Measurements from ENCODE around the gene ACTR2.
A peak's percentile ranks its signal among the peaks of the same experiment; 100 is the strongest.

Gene ACTR2

DNA sequence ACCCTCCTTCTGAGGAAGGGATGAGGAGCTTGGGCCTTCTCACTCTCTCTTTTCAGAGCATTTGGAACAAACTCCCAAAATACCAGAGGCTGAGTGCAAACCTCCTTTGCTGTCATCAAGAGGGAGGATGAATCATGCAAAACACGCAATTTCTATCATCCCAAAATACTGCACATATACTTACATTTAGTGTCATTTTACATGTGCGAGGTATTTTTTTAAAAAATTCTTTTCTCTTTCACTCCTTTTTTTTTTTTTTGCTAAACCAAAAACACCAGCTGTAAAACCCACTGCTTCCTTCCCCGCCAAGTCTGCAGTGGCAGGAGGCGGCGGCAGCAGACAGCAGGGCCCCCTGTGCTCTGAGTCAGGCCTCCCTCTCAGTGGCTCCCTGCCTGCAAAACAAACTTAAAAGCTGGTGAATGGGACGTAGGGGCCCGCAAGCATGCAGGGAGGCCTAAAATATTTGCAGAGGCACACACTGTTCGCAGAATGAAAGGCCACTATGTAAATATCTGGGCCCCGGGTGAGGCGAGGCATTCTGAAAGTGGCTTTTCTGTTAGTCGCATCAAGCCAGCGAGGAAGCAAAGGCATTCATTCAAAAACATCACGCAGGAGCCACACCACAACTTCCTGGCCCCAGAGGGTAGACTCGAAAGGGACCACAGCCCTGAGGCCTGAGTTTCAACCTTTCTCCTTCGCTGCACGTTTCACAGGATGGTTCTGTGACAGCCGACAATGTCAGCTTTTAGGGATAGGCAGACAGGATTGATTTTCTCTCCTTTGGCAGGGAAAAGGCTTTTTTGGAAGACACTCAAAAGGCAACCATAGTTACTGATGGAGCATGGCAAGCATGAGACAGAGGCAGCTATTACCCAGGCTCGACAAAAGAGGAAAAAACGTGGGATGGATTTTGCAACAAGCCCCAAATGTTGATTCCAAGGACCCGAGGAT lies 73.4 kb downstream of the ACTR2 start:
- peak; percentile 96 for DNase-seq (ENCODE audit: low read depth, low spot score)
- in situ Hi-C loops (cut with HindIII; ENCODE audit: low sequenced_read_pairs): no loop called here
- TF ChIP-seq, protein P1, sequence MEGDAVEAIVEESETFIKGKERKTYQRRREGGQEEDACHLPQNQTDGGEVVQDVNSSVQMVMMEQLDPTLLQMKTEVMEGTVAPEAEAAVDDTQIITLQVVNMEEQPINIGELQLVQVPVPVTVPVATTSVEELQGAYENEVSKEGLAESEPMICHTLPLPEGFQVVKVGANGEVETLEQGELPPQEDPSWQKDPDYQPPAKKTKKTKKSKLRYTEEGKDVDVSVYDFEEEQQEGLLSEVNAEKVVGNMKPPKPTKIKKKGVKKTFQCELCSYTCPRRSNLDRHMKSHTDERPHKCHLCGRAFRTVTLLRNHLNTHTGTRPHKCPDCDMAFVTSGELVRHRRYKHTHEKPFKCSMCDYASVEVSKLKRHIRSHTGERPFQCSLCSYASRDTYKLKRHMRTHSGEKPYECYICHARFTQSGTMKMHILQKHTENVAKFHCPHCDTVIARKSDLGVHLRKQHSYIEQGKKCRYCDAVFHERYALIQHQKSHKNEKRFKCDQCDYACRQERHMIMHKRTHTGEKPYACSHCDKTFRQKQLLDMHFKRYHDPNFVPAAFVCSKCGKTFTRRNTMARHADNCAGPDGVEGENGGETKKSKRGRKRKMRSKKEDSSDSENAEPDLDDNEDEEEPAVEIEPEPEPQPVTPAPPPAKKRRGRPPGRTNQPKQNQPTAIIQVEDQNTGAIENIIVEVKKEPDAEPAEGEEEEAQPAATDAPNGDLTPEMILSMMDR (IDR thresholded peaks at IDR 0.05; ENCODE audit: low read depth, low read length): no peak
- H3K4me3 ChIP-seq (ENCODE audit: low read depth, low read length): no peak overlapping the region

DNA sequence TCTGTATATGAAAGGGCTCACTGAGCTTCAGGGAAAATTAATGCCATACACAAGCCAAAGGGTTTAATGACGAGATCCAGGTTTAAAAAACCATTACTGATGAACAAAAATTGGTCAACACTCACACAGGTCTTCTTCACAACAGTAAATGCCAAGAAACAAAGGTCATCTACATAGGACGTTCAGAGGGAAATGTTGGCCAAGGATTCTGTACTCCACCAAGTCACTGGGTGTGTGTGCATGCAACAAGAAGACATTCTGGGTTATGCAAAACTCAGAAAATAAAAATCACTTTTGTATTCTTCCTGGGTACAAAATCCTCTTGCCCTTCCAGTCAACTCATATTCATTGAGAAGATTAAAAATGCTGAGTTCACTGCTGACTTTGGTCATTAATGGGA lies 78.3 kb downstream of the ACTR2 start:
- no peak overlapping the region for H3K4me3 ChIP-seq (ENCODE audit: low read depth, low read length)
- TF ChIP-seq, protein P1 (IDR thresholded peaks at IDR 0.05; ENCODE audit: low read depth, low read length): no peak
- in situ Hi-C loops (cut with HindIII; ENCODE audit: low sequenced_read_pairs): no loop called here
- DNase-seq (ENCODE audit: low read depth, low spot score): no peak

DNA sequence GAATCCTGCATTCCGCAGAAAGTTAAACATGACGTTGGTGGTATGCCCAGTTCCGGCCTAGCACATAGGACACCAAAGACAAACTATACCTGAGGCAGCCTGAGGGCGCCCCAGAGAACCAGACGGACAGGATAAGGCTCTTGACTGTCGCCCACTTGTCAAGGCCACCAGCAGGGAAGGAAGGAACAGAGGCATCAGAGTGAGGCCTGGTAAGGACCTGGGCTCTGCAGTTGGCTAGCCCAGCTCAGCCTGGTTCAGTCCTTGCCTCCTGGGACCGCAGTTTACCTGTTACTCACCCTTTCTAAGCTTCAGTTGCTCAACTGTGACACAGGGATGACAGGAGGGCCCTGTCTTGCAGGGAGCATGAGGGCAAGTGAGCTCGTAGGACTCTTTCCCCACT lies 82.1 kb downstream of the ACTR2 start:
- no peak for DNase-seq (ENCODE audit: low read depth, low spot score)
- in situ Hi-C loops (cut with HindIII; ENCODE audit: low sequenced_read_pairs): no loop called here
- TF ChIP-seq, protein P1 (IDR thresholded peaks at IDR 0.05; ENCODE audit: low read depth, low read length): no peak
- H3K4me3 ChIP-seq (ENCODE audit: low read depth, low read length): no peak overlapping the region

DNA sequence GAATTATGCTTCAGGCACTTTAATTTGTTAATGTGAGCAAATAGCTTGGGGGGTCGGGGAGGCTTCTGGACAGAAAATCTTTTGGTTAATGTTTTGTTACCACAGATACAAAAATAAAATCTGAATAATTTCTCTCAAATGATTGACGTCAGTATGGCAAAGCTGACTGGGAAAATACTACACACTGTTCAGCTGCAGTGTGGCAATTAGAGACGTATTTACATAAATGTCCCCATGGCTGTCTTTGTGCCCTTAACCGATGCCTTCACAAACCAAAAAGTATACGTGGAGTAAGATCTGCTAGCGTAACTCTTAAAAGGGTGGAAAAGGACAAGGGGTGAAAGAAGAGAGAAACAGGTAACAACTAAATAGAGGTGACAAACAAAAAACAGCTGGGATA lies 83.4 kb downstream of the ACTR2 start:
- TF ChIP-seq, protein P1 (IDR thresholded peaks at IDR 0.05; ENCODE audit: low read depth, low read length): no peak
- DNase-seq (ENCODE audit: low read depth, low spot score): no peak
- in situ Hi-C loops (cut with HindIII; ENCODE audit: low sequenced_read_pairs): no loop called here
- H3K4me3 ChIP-seq (ENCODE audit: low read depth, low read length): no peak overlapping the region

DNA sequence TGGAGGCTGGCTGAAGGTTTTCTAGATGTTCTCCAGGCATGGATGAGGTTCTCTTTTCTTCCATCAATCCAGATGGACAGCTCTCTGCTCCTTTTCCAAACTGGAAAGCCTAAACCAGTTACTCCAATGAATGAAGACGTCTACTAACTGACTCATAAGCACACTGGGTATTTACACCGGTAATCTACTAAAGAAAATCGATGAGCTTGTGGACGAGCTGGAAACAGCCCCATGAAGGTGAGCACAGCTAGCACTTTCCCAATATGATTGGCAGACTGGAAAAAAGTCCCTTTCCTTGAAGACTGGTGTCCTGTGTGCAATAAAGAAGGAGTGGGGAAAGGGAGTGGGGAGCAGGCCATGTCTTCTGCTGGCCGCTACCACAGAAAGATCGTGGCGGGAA lies 84.0 kb downstream of the ACTR2 start:
- TF ChIP-seq, protein P1 (IDR thresholded peaks at IDR 0.05; ENCODE audit: low read depth, low read length): no peak
- in situ Hi-C loops (cut with HindIII; ENCODE audit: low sequenced_read_pairs): no loop called here
- no peak for DNase-seq (ENCODE audit: low read depth, low spot score)

DNA sequence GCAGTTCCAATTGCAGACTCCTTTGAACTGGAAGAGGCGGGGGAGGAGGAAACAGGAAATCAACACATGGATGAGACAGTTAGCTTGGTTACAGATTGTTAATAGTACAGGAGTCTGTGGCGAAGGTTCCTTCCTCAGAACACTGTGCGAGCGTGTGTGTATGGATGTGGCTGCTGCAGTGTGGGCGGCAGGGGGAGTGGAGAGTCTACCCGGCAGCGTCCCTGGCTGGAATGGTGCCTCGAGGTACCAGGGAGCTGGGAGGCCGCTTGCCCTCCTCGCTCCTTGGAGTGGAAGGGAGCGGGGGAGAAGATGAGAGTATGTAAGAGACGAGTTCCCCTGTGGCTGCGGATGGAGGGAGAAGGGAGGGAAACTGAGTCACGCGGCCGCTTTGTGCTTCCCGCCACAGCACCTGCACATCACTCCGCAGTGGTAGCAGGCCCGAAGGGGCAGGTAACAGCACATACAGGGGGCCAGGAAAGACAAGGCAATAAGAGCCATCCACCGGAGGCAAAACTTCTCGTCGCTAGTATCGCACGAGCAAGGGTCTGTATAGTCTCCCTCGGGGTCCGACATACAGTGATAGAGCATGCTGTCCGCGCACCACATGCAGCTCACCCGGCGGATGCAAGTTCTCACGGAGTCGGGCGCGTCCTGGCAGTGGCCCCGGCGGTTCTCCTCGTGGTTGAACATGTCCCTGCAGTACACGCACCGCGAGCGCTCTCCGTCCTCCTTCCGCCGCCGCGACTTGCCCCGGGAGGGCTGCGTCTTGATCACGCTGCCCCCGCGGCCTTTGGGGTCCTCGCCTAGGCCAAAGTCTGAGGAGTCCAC lies 85.7 kb downstream of the ACTR2 start:
- no peak overlapping the region for H3K4me3 ChIP-seq (ENCODE audit: low read depth, low read length)
- DNase-seq (ENCODE audit: low read depth, low spot score): no peak
- TF ChIP-seq, protein P1 (IDR thresholded peaks at IDR 0.05; ENCODE audit: low read depth, low read length): no peak
- in situ Hi-C loops (cut with HindIII; ENCODE audit: low sequenced_read_pairs): no loop called here

More for the DNA sequence above, 84.0 kb downstream of the ACTR2 start:
- no peak overlapping the region for H3K4me3 ChIP-seq (ENCODE audit: low read depth, low read length)
